H9 (cell line): ENCODE data around the gene GPR146. TPM values are rescaled to one million over a fixed set of nuclear protein-coding genes. Genes with fewer than 3 reads are reported as not detected.

Experiments used
- DNase-seq: peaks from one replicate; pipeline ENCODE4 v3.0.0-alpha.2; 2017
- H2AFZ ChIP-seq: one replicate; pipeline ENCODE4 v1.6.1; 2013; ENCODE audit warnings: mild to moderate bottlenecking, low read length, control low read depth, moderate library complexity
- H2AK5ac ChIP-seq: 2 replicates; pipeline ENCODE4 v1.6.1; 2013; ENCODE audit warnings: low read length, control low read depth, mixed read lengths; ENCODE audit not compliant: insufficient read length
- H2BK120ac ChIP-seq: one replicate; pipeline ENCODE4 v1.6.1; 2013; ENCODE audit warnings: low read depth, mild to moderate bottlenecking, low read length, control low read depth, inconsistent platforms; ENCODE audit not compliant: poor library complexity, severe bottlenecking
- H2BK12ac ChIP-seq: 2 replicates; pipeline ENCODE4 v1.6.1; 2013; ENCODE audit warnings: low read length, control low read depth, mixed read lengths, low read depth; ENCODE audit not compliant: insufficient read length
- H2BK15ac ChIP-seq: 2 replicates; pipeline ENCODE4 v1.6.1; 2013; ENCODE audit warnings: low read depth, low read length, control low read depth
- H2BK20ac ChIP-seq: one replicate; pipeline ENCODE4 v1.6.1; 2013; ENCODE audit warnings: low read depth, mild to moderate bottlenecking, low read length, control low read depth, inconsistent platforms; ENCODE audit not compliant: poor library complexity, severe bottlenecking
- H2BK5ac ChIP-seq: 2 replicates; pipeline ENCODE4 v1.6.1; 2013; ENCODE audit warnings: low read length, control low read depth, mixed read lengths; ENCODE audit not compliant: insufficient read length
- H3K14ac ChIP-seq: 2 replicates; pipeline ENCODE4 v1.6.1; 2013; ENCODE audit warnings: low read length, control low read depth; ENCODE audit not compliant: insufficient read depth
- H3K18ac ChIP-seq: 2 replicates; pipeline ENCODE4 v1.6.1; 2013; ENCODE audit warnings: low read depth, mild to moderate bottlenecking, mixed read lengths, low read length, control low read depth; ENCODE audit not compliant: insufficient read length
- H3K23ac ChIP-seq: 2 replicates; pipeline ENCODE4 v1.6.1; 2013; ENCODE audit warnings: low read length, control low read depth, mixed read lengths, low read depth; ENCODE audit not compliant: insufficient read length
- H3K23me2 ChIP-seq: 2 replicates; pipeline ENCODE4 v1.6.1; 2013; ENCODE audit warnings: low read depth, mild to moderate bottlenecking, mixed read lengths, low read length, control low read depth; ENCODE audit not compliant: insufficient read length, poor library complexity, severe bottlenecking
- H3K27ac ChIP-seq: 2 replicates; pipeline ENCODE4 v1.5.1; 2013; ENCODE audit warnings: low read length, control low read depth, mixed read lengths, low read depth; ENCODE audit not compliant: insufficient read length
- H3K27me3 ChIP-seq: 2 replicates; pipeline ENCODE4 v1.6.1; 2013; ENCODE audit warnings: low read length, control low read depth, inconsistent platforms; ENCODE audit not compliant: insufficient read depth
- H3K4ac ChIP-seq: 2 replicates; pipeline ENCODE4 v1.6.1; 2013; ENCODE audit warnings: low read depth, mild to moderate bottlenecking, control low read depth, inconsistent platforms, low read length, moderate library complexity
- H3K4me1 ChIP-seq: 2 replicates; pipeline ENCODE4 v1.6.1; 2013; ENCODE audit warnings: low read length, control low read depth, inconsistent platforms; ENCODE audit not compliant: insufficient read depth
- H3K4me2 ChIP-seq: 2 replicates; pipeline ENCODE4 v1.6.1; 2013; ENCODE audit warnings: low read length, control low read depth, mixed read lengths; ENCODE audit not compliant: insufficient read length, insufficient read depth
- H3K56ac ChIP-seq: 2 replicates; pipeline ENCODE4 v1.6.1; 2013; ENCODE audit warnings: low read depth, mild to moderate bottlenecking, mixed read lengths, low read length, control low read depth; ENCODE audit not compliant: insufficient read length
- H3K79me1 ChIP-seq: 2 replicates; pipeline ENCODE4 v1.6.1; 2013; ENCODE audit warnings: low read depth, mild to moderate bottlenecking, moderate library complexity, low read length, control low read depth, inconsistent platforms; ENCODE audit not compliant: insufficient read depth, poor library complexity, severe bottlenecking
- H3K79me2 ChIP-seq: 2 replicates; pipeline ENCODE4 v1.6.1; 2013; ENCODE audit warnings: low read length, control low read depth, inconsistent platforms; ENCODE audit not compliant: insufficient read depth
- H3K9ac ChIP-seq: 2 replicates; pipeline ENCODE4 v1.6.1; 2013; ENCODE audit warnings: low read length, control low read depth, mixed read lengths; ENCODE audit not compliant: insufficient read length; ENCODE audit errors: extremely low read depth
- H3K9me3 ChIP-seq: one replicate; pipeline ENCODE4 v1.6.1; 2013; ENCODE audit warnings: low read depth, low read length, inconsistent platforms; ENCODE audit not compliant: control insufficient read depth
- H3T11ph ChIP-seq: one replicate; pipeline ENCODE4 v1.6.1; 2013; ENCODE audit warnings: mild to moderate bottlenecking, low read length, control low read depth, inconsistent platforms
- H4K20me1 ChIP-seq: one replicate; pipeline ENCODE4 v1.6.1; 2013; ENCODE audit not compliant: control insufficient read depth, insufficient read length, insufficient read depth
- H4K5ac ChIP-seq: 2 replicates; pipeline ENCODE4 v1.6.1; 2013; ENCODE audit warnings: low read depth, mild to moderate bottlenecking, mixed read lengths, low read length, control low read depth; ENCODE audit not compliant: insufficient read length
- H4K8ac ChIP-seq: replicated peaks from 2 replicates; pipeline ENCODE4 v1.6.1; 2013; ENCODE audit warnings: low read length, control low read depth, mixed read lengths, low read depth; ENCODE audit not compliant: insufficient read length
- H4K91ac ChIP-seq: 2 replicates; pipeline ENCODE4 v1.6.1; 2013; ENCODE audit warnings: low read depth, mild to moderate bottlenecking, moderate library complexity, mixed read lengths, low read length, control low read depth; ENCODE audit not compliant: insufficient read length
- H3K27ac Mint-ChIP-seq, 3 experiments: 2 replicates in 2 of 3; 3 replicates in 1 of 3; pipeline ENCODE4 v1.8.0; 2020 to 2021; ENCODE audit warnings: mixed read lengths in 3 of 3, mild to moderate bottlenecking in 1 of 3, moderate library complexity in 1 of 3
- H3K27me3 Mint-ChIP-seq: 2 replicates; pipeline ENCODE4 v1.8.0; 2021; ENCODE audit warnings: low read depth, mild to moderate bottlenecking, moderate library complexity, mixed read lengths
- H3K36me3 Mint-ChIP-seq, 3 experiments: 2 replicates in 2 of 3; 3 replicates in 1 of 3; pipeline ENCODE4 v1.8.0; 2020 to 2021; ENCODE audit warnings: low read depth in 3 of 3, mixed read lengths in 3 of 3; ENCODE audit not compliant: insufficient read depth in 1 of 3
- H3K4me1 Mint-ChIP-seq, 2 experiments: 2 replicates each; pipeline ENCODE4 v1.8.0; 2020; ENCODE audit warnings: mixed read lengths in 2 of 2
- H3K4me3 Mint-ChIP-seq, 2 experiments: 2 replicates in 1 of 2; 3 replicates in 1 of 2; pipeline ENCODE4 v1.8.0; 2020 to 2021; ENCODE audit warnings: mild to moderate bottlenecking in 2 of 2, mixed read lengths in 2 of 2, moderate library complexity in 1 of 2
- H3K9me3 Mint-ChIP-seq, 2 experiments: 2 replicates in 1 of 2; 3 replicates in 1 of 2; pipeline ENCODE4 v1.8.0; 2020; ENCODE audit warnings: mild to moderate bottlenecking in 2 of 2, mixed read lengths in 2 of 2, moderate library complexity in 1 of 2
- WGBS: extraction: QIAGEN DNeasy Blood & Tissue Kit; methylation state at CpG from one replicate; pipeline ENCODE4 v1.1.7; 2013; ENCODE audit warnings: missing lambda C conversion rate, low lambda C conversion rate, mixed read lengths; ENCODE audit not compliant: insufficient read length; ENCODE audit errors: extremely low coverage; 5-methylcytosine and 5-hydroxymethylcytosine counted together
- total RNA-seq: library from RNA; stranded (reverse); gene quantifications from 2 replicates; pipeline ENCODE4 v1.2.1, GENCODE V29; 2021
- TF ChIP-seq, protein P1 (sequence below): fragments of 200-600 bp; sonication (generic); conservative IDR thresholded peaks from 3 replicates; pipeline ENCODE4 v1.8.0; 2021; ENCODE audit warnings: antibody characterized with exemption, mild to moderate bottlenecking

The GPR146 gene
- total RNA-seq, 1 experiment from 2014 or later, result 1.4 TPM

DNA sequence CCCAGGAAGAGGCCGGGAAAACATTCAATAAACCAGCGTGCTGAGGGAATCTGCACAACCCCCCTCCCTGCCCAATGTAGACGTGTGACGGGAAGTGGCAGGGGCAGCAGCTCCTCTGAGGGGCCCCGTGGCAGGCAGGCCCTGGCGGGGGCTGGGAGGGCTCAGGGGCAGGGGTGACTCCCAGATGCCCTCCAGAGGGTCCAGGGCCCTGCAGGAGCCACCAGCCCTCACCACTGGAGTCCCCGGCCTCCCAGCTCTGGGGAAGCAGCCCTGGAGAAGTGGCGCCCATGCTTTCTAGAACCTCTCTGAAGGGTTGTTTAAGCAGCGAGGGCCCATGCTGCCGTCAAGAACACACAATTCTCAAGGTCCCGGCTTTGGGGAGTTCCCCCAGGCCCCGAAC is 35.2 kb downstream of the GPR146 start:
- H3K4me3 Mint-ChIP-seq, result no peak overlapping the region
- peaks cover 0 to 3% (median 0%) of the 10 kb centered on the region in 3 experiments; a peak in 2 of 7 replicates for H3K36me3 Mint-ChIP-seq
- no peak overlapping the region for H2AK5ac ChIP-seq
- H3K27me3 ChIP-seq, result no peaks in the 10 kb centered on the region
- no peak overlapping the region for H3K4me2 ChIP-seq
- H3K9ac ChIP-seq, result no peak overlapping the region
- no peak overlapping the region for H3K4ac ChIP-seq
- no peak overlapping the region for H4K5ac ChIP-seq
- H3K27ac ChIP-seq, result no peak overlapping the region
- H3K4me1 Mint-ChIP-seq, result 0 out of 4 replicates have a peak, but pooled peaks cover 0 to 6% of the 10 kb centered on the region in 2 experiments
- H3K23me2 ChIP-seq, result no peaks in the 10 kb centered on the region
- H2AFZ ChIP-seq, result no peak overlapping the region
- no peaks in the 10 kb centered on the region for H3K79me1 ChIP-seq
- no peaks in the 10 kb centered on the region for H3K79me2 ChIP-seq
- no peak overlapping the region for H3K56ac ChIP-seq
- H4K91ac ChIP-seq, result no peak overlapping the region
- peak overlapping the region in 1 of 3 experiments; percentile 51; a peak in 1 of 7 replicates for H3K27ac Mint-ChIP-seq
- H4K8ac ChIP-seq, result no peak overlapping the region
- no peaks in the 10 kb centered on the region for H3K9me3 ChIP-seq
- no peak overlapping the region for H2BK120ac ChIP-seq
- H3K18ac ChIP-seq, result no peak overlapping the region
- H3T11ph ChIP-seq, result no peak overlapping the region
- H2BK5ac ChIP-seq, result no peak overlapping the region
- no peak overlapping the region for H2BK15ac ChIP-seq
- TF ChIP-seq, protein P1, sequence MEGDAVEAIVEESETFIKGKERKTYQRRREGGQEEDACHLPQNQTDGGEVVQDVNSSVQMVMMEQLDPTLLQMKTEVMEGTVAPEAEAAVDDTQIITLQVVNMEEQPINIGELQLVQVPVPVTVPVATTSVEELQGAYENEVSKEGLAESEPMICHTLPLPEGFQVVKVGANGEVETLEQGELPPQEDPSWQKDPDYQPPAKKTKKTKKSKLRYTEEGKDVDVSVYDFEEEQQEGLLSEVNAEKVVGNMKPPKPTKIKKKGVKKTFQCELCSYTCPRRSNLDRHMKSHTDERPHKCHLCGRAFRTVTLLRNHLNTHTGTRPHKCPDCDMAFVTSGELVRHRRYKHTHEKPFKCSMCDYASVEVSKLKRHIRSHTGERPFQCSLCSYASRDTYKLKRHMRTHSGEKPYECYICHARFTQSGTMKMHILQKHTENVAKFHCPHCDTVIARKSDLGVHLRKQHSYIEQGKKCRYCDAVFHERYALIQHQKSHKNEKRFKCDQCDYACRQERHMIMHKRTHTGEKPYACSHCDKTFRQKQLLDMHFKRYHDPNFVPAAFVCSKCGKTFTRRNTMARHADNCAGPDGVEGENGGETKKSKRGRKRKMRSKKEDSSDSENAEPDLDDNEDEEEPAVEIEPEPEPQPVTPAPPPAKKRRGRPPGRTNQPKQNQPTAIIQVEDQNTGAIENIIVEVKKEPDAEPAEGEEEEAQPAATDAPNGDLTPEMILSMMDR, result no peak
- no peaks in the 10 kb centered on the region for H3K27me3 Mint-ChIP-seq
- no peak overlapping the region for H2BK12ac ChIP-seq
- H3K23ac ChIP-seq, result no peak overlapping the region
- WGBS, result no CpG with 5 or more reads among the region's 12 CpGs
- H3K4me1 ChIP-seq, result no peaks in the 10 kb centered on the region
- no peak for DNase-seq
- no peaks in the 10 kb centered on the region for H4K20me1 ChIP-seq
- H3K9me3 Mint-ChIP-seq, result no peaks in the 10 kb centered on the region
- H3K14ac ChIP-seq, result no peak overlapping the region
- no peak overlapping the region for H2BK20ac ChIP-seq
